ENCODE data around the gene BTBD6.

BTBD6 gene

DNA sequence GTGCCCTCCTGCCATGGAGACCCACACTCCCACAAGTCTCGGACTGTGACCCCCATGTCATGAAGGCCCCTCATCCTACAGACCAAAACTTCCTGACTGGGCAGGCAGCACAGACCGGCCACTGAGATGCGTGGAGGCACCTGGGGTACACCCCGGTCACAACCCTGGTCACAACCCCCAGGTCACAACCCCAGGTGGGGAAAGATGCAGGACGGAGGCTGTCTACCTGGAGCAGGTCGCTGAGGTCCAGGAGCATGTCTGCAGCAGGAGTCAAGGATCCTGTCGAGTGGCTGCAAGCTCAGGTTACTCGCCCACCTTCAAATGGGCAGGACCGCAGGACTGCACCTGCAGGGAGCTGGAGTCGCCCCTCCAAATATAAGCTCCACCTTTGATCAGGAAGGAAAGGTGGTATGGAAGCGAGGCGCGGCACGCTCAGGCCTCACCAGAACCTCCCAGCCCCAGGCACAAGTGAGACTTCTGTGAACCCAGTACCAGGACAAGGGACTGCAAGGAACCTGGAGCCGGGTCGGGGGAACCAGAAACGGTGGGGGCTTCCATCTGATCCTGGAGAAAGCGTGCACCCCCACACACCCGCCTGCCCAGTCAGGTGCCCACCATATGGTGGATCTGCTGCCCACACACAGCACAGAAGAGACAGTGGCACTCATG lies 8.1 kb downstream of the BTBD6 start:
- TF ChIP-seq, protein P1, sequence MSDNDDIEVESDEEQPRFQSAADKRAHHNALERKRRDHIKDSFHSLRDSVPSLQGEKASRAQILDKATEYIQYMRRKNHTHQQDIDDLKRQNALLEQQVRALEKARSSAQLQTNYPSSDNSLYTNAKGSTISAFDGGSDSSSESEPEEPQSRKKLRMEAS (IDR thresholded peaks at IDR 0.05), result no peak
- TF ChIP-seq EP300 (IDR thresholded peaks at IDR 0.05; ENCODE audit: borderline replicate concordance), result no peak
- TF ChIP-seq EGR1 (IDR thresholded peaks at IDR 0.05), result no peak
- TF ChIP-seq ZBTB7A (IDR thresholded peaks at IDR 0.05; ENCODE audit: low read depth), result no peak

DNA sequence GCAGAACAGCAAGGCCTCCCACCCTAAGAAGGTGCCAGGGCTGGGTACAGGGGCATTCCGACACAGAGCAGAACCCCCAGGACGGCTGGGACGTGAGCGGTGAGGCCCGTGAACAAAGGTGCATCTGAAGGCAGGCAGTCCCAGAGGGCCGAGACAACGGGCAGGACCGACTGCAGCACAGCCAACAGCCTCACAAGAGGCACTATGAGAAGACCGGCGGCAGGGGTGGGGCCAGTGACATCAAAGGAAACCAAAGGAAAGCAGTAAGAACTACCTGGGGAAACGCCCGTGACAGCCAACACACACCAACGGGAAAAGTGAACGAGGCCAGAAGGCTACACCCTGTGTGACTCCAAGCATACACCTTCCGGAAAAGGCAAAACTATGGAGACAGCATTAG lies 9.1 kb downstream of the BTBD6 start:
- no peak for TF ChIP-seq USF1 (IDR thresholded peaks at IDR 0.05)
- TF ChIP-seq RAD21 (IDR thresholded peaks at IDR 0.05; ENCODE audit: low read depth), result no peak
- TF ChIP-seq EGR1 (IDR thresholded peaks at IDR 0.05), result no peak
- no peak for TF ChIP-seq TEAD4 (IDR thresholded peaks at IDR 0.05)
- no peak for TF ChIP-seq FOXM1 (IDR thresholded peaks at IDR 0.05; ENCODE audit: borderline replicate concordance, low read depth)
- TF ChIP-seq NFIC (IDR thresholded peaks at IDR 0.05), result no peak
- no peak for TF ChIP-seq YY1 (IDR thresholded peaks at IDR 0.05; ENCODE audit: low read depth)
- TF ChIP-seq ZBTB7A (IDR thresholded peaks at IDR 0.05; ENCODE audit: low read depth), result no peak
- TF ChIP-seq, protein P2, sequence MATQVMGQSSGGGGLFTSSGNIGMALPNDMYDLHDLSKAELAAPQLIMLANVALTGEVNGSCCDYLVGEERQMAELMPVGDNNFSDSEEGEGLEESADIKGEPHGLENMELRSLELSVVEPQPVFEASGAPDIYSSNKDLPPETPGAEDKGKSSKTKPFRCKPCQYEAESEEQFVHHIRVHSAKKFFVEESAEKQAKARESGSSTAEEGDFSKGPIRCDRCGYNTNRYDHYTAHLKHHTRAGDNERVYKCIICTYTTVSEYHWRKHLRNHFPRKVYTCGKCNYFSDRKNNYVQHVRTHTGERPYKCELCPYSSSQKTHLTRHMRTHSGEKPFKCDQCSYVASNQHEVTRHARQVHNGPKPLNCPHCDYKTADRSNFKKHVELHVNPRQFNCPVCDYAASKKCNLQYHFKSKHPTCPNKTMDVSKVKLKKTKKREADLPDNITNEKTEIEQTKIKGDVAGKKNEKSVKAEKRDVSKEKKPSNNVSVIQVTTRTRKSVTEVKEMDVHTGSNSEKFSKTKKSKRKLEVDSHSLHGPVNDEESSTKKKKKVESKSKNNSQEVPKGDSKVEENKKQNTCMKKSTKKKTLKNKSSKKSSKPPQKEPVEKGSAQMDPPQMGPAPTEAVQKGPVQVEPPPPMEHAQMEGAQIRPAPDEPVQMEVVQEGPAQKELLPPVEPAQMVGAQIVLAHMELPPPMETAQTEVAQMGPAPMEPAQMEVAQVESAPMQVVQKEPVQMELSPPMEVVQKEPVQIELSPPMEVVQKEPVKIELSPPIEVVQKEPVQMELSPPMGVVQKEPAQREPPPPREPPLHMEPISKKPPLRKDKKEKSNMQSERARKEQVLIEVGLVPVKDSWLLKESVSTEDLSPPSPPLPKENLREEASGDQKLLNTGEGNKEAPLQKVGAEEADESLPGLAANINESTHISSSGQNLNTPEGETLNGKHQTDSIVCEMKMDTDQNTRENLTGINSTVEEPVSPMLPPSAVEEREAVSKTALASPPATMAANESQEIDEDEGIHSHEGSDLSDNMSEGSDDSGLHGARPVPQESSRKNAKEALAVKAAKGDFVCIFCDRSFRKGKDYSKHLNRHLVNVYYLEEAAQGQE (IDR thresholded peaks at IDR 0.05; ENCODE audit: low read depth), result no peak
- no peak for TF ChIP-seq TAF1 (IDR thresholded peaks at IDR 0.05; ENCODE audit: low read depth)
- no peak for TF ChIP-seq EP300 (IDR thresholded peaks at IDR 0.05; ENCODE audit: borderline replicate concordance)
- TF ChIP-seq, protein P1 (IDR thresholded peaks at IDR 0.05), result no peak
- no peak for TF ChIP-seq TCF12 (IDR thresholded peaks at IDR 0.05; ENCODE audit: low read depth)
- TF ChIP-seq CEBPB (IDR thresholded peaks at IDR 0.05), result no peak
- no peak for TF ChIP-seq CREB1 (IDR thresholded peaks at IDR 0.05; ENCODE audit: low read depth)

- no peak for TF ChIP-seq TCF12 (IDR thresholded peaks at IDR 0.05; ENCODE audit: low read depth)
- no peak for TF ChIP-seq YY1 (IDR thresholded peaks at IDR 0.05; ENCODE audit: low read depth)
- no peak for TF ChIP-seq ZBTB7A (IDR thresholded peaks at IDR 0.05; ENCODE audit: low read depth)
- TF ChIP-seq, protein P1 (IDR thresholded peaks at IDR 0.05), result no peak
- no peak for TF ChIP-seq EGR1 (IDR thresholded peaks at IDR 0.05)
- no peak for TF ChIP-seq NFIC (IDR thresholded peaks at IDR 0.05)
- no peak for TF ChIP-seq USF1 (IDR thresholded peaks at IDR 0.05)
- TF ChIP-seq, protein P2 (IDR thresholded peaks at IDR 0.05; ENCODE audit: low read depth), result no peak
- no peak for TF ChIP-seq TEAD4 (IDR thresholded peaks at IDR 0.05)
- TF ChIP-seq CREB1 (IDR thresholded peaks at IDR 0.05; ENCODE audit: low read depth), result no peak
- no peak for TF ChIP-seq TAF1 (IDR thresholded peaks at IDR 0.05; ENCODE audit: low read depth)
- no peak for TF ChIP-seq FOXM1 (IDR thresholded peaks at IDR 0.05; ENCODE audit: borderline replicate concordance, low read depth)
- no peak for TF ChIP-seq EP300 (IDR thresholded peaks at IDR 0.05; ENCODE audit: borderline replicate concordance)
- no peak for TF ChIP-seq CEBPB (IDR thresholded peaks at IDR 0.05)
- TF ChIP-seq RAD21 (IDR thresholded peaks at IDR 0.05; ENCODE audit: low read depth), result no peak
These were observed 10.5 kb downstream of the BTBD6 start for GRCh38 chr14:105258846-105259245.

DNA sequence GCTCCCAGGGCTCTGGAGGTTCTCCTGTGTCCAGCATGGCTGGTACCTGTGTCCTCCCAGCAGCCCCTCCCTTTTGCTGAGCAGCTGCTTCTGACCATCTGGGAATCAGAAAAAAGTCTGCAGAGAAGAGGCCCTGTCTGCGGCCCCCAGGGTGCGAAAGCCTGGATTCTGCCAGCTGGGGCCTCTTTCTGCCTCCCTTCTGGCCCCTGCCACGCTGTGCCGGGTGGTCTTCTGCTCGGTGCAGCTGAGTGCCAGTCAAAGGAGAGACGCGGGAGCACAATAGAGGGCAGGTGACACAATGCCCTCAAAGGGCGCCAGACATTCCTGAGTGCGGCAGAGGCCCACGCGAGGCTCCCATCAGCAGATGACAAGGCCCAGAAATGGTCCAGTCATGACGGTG lies 12.6 kb downstream of the BTBD6 start:
- no peak for TF ChIP-seq EP300 (IDR thresholded peaks at IDR 0.05; ENCODE audit: borderline replicate concordance)
- no peak for TF ChIP-seq TEAD4 (IDR thresholded peaks at IDR 0.05)

DNA sequence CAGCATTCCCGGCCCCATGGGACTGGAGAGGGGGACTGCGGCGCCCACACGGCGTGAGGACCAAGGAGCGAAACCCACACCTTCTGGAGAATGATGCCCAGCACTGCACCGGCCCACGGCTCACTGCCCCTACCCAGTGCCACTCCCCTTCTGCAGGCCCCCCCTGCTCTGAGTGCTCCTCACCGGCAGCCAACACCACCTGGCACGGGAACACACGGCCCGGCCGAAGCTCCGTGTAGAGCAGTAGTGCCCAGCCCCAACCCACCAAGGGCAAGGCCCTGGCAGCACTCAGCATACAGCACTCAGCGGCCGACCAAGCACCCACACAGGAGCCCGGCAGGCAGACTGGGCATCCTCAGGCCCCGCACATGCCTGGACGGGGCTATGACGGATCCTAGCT lies 13.4 kb downstream of the BTBD6 start:
- TF ChIP-seq YY1 (IDR thresholded peaks at IDR 0.05; ENCODE audit: low read depth), result no peak
- TF ChIP-seq FOXM1 (IDR thresholded peaks at IDR 0.05; ENCODE audit: borderline replicate concordance, low read depth), result no peak
- TF ChIP-seq EGR1 (IDR thresholded peaks at IDR 0.05), result no peak
- TF ChIP-seq, protein P2 (IDR thresholded peaks at IDR 0.05; ENCODE audit: low read depth), result no peak
- TF ChIP-seq TAF1 (IDR thresholded peaks at IDR 0.05; ENCODE audit: low read depth), result no peak
- TF ChIP-seq NFIC (IDR thresholded peaks at IDR 0.05), result no peak
- TF ChIP-seq USF1 (IDR thresholded peaks at IDR 0.05), result no peak
- TF ChIP-seq ZBTB7A (IDR thresholded peaks at IDR 0.05; ENCODE audit: low read depth), result no peak
